ENCODE results near the gene SGMS1.

Gene SGMS1

DNA sequence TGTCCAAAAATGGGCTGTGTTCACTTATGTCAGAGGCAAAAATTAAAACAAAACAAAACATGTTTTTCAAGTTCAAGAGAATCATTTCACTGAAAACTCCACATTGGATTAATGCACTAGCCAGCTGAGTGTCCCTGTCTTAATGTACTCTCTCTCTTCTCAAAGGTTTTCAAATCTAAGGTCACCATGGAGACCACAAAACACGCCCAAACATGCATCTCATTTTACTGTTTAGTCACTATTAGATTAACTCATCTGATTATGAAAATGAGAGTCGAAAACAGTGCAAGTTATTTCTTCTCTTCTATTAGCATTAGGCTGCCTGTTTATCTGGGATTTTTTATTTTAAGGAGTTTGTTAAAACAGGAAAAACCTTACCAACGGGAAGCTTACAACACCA, 301.7 kb downstream of the SGMS1 start:
- no peak for DNase-seq

- no peak for DNase-seq
These were observed 305.6 kb downstream of the SGMS1 start for GRCh38 chr10:50318129-50318528.

DNA sequence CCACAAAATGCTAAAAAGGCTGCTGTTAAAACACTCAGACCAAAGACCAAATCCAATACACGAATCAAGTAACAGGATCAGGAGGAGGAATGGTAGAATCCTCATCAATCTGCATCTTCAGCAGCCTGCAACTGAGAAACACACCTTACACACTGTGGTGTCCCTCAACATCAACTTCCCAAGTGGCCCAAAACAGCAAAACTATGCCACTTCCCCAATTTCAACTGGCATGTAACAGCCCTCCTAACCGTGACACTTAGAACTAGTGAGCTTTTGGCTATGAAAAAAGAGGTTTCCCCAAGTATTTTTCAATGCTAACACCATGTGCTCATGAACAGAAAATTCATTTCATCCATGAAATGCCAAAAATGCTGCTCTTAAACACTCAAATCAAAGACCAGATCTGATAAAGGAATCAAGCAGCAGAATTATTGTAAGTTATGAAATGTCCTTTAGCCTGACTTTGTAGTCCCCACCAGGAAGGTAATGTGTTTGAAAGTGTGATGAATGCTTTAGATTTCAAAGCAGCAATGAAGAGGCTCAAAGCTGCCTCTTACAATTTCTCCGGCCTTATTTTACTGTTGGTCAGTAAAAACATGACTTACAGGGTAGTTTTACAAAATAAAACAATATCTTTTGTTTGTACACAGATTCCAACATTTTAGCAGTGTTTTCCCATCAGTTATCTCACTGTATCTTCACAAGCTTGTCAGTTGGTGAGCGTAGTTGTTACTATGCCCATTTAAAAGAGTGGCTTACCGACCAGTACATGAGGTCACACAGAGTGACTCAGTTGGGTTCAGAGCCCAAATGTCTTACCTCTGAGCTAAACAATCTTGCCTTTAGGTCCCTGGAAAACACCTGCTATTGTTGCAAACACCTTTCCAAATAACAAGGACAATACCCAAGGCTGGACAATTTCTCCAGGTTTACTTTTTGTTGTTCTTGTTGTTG, 306.8 kb downstream of the SGMS1 start:
- DNase-seq, result no peak

DNA sequence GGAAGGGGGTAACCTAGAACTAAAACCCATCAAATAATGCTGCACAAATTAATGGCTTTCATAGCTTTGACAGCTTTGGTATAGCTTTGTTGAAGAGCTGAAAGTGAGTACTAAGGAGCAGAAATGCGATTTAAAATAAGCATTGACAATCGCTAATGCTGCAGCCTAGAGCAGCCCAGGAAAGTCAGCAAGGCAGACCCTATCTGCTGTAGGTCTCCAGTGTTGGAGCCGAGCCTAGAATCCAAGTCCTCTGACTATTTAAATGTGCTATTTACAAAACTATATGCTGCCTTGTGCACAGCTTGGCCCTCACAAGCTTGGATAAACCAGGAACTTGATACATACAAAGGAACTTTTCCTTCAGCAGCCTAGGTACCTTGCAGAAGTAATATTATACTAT, 307.6 kb downstream of the SGMS1 start:
- no peak for DNase-seq

DNA sequence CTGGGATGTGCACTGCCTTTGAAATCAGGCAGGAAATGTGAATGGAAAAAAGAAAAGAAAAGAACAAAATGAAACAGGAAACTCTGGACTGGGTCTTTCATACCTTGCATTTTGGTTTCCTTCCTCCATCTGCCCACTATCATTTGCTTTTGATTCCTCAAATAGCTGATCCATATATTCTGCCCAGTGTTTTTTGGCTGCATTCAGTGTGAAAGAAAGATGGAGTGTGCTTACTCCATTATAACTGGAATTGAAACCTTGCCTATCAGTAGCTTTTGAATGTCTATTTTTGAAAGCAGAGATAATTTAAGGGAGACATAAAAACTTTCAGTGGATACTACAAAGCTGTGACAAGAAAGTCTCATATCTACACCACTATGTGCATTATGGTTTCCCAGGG, 308.3 kb downstream of the SGMS1 start:
- no peak for DNase-seq

GRCh38 chr10:50314169-50315071, 309.3 kb downstream of the SGMS1 start:
- DNase-seq, result no peak

DNA sequence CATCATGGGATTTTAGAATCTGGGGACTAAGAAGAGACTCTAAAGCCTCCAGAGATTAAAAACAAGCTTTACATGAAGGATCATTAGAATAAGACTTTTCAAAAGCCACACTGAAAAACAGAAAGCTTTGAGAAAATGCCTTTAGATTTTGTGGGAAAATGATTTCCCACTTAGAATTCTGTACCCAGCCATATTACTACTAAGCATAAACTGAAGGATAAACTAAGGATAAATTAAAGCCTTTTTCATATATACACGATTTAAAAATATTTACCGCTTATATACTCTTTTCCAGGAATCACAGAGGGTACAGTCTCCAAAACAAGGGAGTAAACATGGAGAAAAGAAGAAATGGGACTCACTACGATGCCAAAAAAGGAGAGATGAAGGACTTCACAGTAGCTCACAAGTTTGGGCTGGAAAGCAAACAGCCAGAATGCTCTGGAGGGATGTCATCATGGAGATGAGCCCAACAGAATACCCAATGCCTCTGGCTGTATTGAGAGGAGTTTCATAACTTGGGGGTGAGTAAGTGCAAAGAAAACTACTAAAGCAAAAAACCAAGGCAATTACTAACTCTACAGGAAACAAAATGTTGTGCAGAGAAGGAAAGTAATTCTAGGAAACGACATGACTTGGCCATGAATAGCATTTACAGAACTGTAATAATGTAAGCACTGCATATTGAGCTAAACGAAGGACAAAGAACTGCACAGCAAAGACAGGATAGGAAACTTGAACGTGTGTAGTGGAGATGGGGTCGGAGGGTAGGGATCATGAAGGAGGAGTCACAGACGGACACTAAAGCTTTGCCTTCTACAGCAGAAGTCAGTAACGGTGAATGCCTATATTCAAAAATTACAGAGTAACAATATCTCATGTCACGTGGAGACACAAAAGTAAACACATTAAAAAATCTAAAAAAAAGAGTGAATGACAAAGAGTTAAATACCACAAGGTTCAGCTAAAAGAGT, 311.0 kb downstream of the SGMS1 start:
- no peak for DNase-seq

GRCh38 chr10:50310560-50311174, 313.1 kb downstream of the SGMS1 start:
- no peak for DNase-seq

- DNase-seq, result no peak
These were observed 314.4 kb downstream of the SGMS1 start for GRCh38 chr10:50309342-50309741.

DNA sequence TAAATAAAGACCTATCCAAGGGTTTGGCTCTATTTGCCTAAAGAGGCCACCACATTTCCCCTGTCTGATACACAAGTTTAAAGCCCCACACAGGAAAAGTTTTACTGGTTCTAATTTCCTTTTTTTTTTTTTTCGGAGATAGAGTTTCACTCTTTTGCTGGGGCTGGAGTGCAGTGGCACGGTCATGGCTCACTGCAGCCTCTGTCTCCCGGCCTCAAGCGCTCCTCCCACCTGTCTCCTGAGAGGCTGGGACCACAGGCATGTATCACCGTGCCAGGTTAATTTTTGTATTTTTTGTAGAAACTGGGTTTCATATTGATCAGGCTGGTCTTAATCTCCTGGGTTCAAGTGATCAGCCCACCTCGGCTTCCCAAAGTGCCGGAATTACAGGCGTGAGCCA, 319.1 kb downstream of the SGMS1 start:
- no peak for DNase-seq

DNA sequence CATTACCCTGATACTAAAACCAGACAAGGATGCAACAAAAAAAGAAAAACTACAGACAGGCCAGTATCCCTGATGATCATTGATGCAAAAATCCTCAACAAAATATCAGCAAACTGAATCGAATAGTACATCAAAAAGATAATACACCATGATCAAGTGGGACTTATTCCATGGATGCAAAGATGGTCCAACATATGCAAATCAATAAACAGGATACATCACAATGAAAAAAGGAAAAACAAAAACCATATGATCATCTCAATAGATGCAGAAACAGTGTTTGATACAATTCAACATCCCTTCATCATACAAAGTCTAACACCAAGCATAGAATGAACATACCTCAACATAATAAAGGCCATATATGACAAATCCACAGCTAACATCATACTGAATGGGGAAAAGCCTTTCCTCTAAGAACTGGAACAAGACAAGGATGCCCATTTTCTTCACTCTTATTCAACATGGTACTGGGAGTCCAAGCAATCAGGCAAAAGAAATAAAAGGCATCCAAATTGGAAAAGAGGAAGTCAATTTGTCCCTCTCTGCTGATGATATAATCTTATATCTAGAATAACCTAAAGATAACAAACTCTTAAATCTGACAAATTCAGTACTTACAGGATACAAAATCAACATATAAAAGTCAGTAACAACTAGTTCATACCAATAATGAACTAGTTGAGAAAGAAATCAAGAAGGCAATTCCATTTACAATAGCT, 323.6 kb downstream of the SGMS1 start:
- no peak for DNase-seq

GRCh38 chr10:50295367-50295766, 328.4 kb downstream of the SGMS1 start:
- DNase-seq, result no peak

GRCh38 chr10:50294582-50294981, 329.2 kb downstream of the SGMS1 start:
- DNase-seq, result no peak

DNA sequence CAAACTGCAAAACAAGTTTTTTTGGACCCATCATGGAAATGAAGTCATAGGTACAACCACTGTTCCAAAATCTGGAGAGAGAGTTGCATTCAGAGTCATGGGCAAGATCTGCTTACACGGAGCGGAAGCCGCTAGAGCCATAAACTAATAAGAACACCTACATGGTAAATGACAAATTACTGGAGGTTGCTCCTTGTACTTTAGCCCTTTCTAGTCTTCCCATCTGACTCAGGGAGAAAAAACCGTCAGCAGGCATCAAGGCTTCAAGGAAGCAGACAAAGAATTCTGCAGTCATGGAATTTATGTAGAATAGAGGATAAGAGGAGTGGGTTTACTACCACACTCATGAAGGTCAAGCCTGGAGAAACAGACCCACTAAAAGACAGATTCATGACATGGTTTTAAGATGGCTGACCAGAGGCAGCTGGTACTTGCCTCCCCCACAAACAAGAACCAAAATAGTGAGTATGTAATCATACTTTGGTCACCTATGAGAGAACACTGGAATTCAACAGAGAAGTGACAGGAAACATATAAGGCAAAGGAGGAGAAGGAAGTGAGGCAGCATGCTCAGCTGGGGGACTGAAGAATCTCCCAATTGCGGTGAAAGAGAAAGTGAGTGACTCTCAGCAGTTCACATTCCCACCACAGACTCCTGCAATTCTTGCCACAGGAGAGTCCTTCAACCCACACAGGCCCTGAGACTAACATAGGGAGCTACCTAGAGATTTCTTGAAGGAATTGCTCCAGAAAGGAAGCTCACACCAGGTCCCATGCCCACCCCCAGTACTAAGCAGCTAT, 330.0 kb downstream of the SGMS1 start:
- DNase-seq, result no peak

- DNase-seq, result no peak
These were observed 332.4 kb downstream of the SGMS1 start for GRCh38 chr10:50291261-50291850.

DNA sequence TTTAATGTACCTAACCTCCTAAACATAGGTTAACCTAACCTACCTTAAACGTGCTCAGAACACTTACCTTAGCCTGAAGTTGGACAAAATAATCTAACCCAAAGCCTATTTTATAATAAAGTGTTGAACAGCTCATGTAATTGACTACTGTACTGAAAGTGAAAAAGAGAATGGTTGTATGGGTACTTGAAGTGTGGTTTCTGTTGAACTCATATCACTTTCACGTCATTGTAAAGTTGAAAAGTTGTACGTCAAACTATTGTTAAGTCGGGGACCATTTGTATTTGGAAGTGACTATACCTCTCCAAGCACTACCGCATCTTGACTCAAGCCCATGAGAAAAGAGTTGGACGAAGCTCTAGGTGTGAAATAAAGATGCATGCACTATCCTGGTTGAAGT, 334.6 kb downstream of the SGMS1 start:
- no peak for DNase-seq

DNA sequence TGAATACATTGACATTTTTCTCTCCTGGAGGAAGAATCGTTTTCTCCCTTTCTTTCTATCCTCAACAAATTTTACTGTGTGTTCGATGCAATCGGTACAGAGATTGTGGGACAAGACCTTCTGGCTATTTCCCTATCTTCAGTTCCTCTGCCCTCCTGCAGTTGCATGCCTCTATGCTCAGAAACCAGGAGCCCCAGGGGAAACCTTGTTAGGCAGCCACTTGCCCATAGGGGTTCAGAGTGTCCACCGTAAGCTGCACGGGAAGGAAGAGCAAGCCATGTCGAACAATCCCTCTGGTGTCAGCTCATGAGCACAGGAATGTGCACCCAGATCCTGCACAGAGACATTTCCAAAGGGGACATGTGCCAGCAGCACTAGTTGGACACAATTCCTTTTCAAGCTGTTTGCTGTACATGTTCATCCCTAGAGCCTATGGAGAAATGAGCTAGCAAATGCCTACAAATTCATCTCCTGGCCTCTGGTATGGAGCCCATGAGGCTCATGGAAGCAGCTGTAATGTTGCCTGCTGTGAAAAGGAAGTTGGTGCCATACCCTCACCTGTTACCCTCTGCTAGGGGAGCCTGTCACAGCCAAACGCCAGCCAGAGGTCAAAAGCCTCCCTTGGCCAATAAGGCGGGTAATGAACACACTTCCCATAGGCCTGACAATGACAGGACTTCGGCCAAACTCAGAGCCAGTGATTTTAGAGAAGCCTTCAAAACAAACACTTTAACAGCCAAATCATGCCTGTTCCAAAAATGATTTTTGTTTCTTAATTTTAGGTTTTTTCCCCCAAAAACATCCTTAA, 336.6 kb downstream of the SGMS1 start:
- no peak for DNase-seq

DNA sequence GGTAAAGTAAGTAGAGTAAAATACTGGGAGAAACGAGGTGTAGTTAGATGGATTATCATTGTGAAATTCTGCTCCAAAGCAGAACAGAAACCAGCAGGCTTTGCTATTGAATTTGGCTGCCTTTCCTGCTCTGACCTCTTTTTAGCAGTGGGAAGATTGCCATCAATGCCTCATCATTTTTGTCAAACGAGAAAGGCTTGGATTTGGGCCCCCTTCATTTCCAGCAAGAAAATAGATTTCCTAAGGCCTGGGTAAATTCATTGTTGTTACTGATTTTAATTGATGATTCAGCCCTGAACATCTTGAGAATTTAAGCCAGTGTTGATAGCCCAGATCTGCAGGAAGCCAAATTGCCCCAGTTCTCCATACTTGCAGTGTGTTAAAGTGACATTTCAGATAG, 337.2 kb downstream of the SGMS1 start:
- no peak for DNase-seq

DNA sequence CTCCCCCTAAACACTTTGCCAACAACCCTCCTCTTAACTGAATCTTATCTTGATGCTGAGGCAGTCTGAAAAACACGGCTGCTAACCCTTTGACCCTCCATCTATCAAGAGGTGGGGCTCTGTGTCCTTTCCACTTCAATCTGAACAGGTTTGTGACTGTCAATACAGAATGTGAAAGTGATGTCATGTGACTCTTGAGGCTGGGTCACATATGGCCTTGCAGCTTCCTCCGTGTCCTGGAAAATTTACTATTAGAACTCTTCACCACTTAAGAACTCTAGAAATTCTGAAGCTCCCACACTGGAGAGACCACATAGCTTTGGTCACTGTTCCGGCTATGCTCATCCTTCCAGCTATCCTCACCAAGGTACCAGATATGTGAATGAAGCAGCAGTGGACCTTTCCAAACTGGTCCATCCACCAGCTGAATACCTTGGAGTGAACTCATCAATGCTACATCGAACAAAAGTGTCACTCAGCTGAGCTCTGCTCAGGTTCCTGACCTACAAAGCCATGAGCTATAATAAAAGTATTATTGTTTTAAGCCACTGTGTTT, 341.7 kb downstream of the SGMS1 start:
- no peak for DNase-seq
